HAP-1 (cell line): ENCODE data around the gene ERVFRD-1.

Experiments
- DNase-seq, 2 experiments: peaks; one replicate each; pipeline ENCODE4 v3.0.0-alpha.2; 2016 to 2020; ENCODE audit warnings: low spot score in 2 of 2
- H3K27me3 ChIP-seq: fragments of 250-450 bp; sonication (Bioruptor Pico); 2 replicates; pipeline ENCODE4 v1.5.1; 2020; ENCODE audit warnings: low read depth, mild to moderate bottlenecking, moderate library complexity
- H3K36me3 ChIP-seq: fragments of 250-450 bp; sonication (Bioruptor Pico); replicated peaks from 2 replicates; pipeline ENCODE4 v1.5.1; 2020; ENCODE audit warnings: mild to moderate bottlenecking
- H3K4me1 ChIP-seq: fragments of 250-450 bp; sonication (Bioruptor Pico); 2 replicates; pipeline ENCODE4 v1.5.1; 2020; ENCODE audit warnings: mild to moderate bottlenecking
- H3K4me3 ChIP-seq: fragments of 250-450 bp; sonication (Bioruptor Pico); 2 replicates; pipeline ENCODE4 v1.5.1; 2020; ENCODE audit warnings: mild to moderate bottlenecking, moderate library complexity
- H3K9me3 ChIP-seq: fragments of 250-450 bp; sonication (Bioruptor Pico); 2 replicates; pipeline ENCODE4 v1.5.1; 2020; ENCODE audit warnings: mild to moderate bottlenecking, moderate library complexity
- in situ Hi-C: fragments of 300-500 bp; cut with MboI; formaldehyde crosslinking; loops from 3 replicates; pipeline ENCODE4 v1.14.3; 2020; ENCODE audit warnings: low sequenced_read_pairs, inconsistent platforms, mixed read lengths

Gene ERVFRD-1

DNA sequence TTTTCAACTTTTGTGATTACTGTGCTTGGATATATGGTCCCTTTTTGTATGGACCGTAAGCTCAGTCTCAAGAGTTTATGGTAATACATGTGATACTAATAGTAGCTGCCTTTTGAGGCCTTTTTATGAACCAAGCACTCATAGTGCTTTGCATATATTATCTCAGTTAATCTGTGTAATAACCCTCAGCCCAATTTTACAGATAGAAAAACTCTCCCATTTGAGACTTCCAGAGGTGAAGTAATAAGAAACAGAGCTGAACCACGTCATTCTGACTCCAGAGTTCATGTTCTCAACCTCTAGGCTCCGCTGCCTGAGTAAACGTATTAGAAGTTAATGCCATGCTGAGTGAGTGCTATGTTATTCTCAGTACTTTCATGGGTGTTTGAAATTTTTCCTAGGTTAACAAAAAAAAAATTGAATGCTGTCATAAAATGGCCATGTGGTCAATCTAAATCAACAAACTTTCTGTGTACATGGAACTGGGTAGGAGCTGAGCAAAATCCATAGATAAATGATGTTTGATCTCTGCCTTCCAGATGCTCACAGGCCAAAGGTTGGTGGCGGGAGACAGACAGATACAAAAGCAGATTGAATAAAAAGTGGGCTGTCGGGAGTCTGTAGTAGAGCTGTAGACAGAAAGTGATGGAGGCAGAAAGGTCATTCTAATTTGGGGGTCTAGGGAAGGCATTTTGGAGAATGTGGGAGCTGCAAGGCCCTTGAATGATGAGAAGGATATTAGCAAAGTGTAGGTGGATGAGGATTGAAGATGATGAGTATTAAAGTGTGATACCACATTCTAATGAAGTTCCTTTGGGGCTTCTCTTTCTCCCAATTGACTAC lies 44.8 kb downstream of the ERVFRD-1 start:
- Histone ChIP-seq H3K27me3 (no peaks in the 10 kb centered on the region), H3K4me3 (no peak overlapping the region), H3K9me3 (no peaks in the 10 kb centered on the region), H3K36me3 (no peaks in the 10 kb centered on the region), H3K4me1 (peaks cover 3% of the 10 kb centered on the region; the same call in 1 of the 2 replicates)
- no peak for DNase-seq
- in situ Hi-C loops = loop anchor here (5.0 to 25.0 kb wide), 2 partner anchors 109 to 579 kb away; no protein-coding TSS in a partner anchor

DNA sequence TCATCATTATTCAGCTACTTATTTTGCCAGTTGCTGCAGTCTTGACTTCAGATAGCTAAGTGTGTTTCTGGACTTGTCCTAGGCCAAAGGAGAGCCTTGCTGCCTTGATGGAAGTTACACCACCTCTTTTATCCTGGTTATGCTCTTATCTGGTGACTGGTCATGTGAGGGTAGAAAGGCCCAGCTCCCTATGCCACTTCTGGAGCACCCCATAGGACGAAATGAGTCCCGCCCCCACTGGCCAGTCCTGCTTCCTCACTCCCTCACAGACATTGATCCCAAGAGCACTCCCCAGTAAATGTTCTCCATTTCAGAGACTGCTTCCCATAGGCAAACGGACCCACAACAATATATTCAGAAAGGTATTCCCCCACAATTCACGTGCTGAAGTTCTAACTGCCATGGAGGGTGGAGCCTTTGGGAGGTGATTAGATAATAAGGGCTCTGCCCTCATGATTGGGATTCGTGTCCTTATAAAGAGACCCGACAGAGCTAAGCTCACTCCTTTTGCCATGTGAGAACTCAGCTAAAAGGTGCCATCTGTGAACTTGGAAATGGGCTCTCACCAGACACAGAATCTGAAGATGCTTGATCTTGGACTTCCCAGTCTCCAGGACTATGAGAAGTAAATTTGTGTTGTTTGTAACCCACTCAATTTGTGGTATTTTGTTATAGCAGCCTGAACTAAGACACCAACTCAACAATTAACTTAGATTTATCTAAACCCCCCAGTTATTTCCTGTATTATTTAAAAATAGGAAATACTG lies 45.9 kb downstream of the ERVFRD-1 start:
- Histone ChIP-seq H3K36me3 (no peaks in the 10 kb centered on the region), H3K4me1 (peaks cover 3% of the 10 kb centered on the region; the same call in 1 of the 2 replicates), H3K4me3 (no peak overlapping the region), H3K9me3 (no peaks in the 10 kb centered on the region), H3K27me3 (no peaks in the 10 kb centered on the region)
- in situ Hi-C loops = loop anchor here (5.0 to 25.0 kb wide), 2 partner anchors 108 to 578 kb away; no protein-coding TSS in a partner anchor
- no peak for DNase-seq

DNA sequence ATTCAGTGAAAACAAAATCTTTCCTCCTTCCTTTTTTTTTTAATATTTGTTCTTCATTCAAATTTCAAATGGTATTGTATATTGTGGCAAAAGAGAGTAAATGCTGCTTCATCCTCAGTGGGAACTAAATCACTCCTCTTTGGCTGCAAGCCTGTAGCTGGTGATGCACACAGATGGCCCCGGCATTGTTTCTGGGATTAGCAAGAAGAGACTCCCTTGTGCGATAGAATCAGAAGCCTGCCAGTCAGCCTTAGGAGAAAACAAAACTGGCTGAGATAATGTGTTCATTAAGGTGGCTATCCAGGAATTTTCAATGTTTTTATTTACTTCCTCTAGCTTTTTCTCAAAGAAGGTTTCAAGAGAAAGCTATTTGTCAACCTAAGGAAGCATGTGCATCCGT lies 46.7 kb downstream of the ERVFRD-1 start:
- H3K36me3 ChIP-seq = no peaks in the 10 kb centered on the region
- DNase-seq = peak; percentile 35 to 60
- no peaks in the 10 kb centered on the region for H3K27me3 ChIP-seq
- in situ Hi-C loops = loop anchor here (5.0 to 25.0 kb wide), 2 partner anchors 108 to 578 kb away; no protein-coding TSS in a partner anchor
- no peaks in the 10 kb centered on the region for H3K9me3 ChIP-seq
- no peak overlapping the region for H3K4me3 ChIP-seq
- peaks cover 3% of the 10 kb centered on the region; the same call in 1 of the 2 replicates for H3K4me1 ChIP-seq

DNA sequence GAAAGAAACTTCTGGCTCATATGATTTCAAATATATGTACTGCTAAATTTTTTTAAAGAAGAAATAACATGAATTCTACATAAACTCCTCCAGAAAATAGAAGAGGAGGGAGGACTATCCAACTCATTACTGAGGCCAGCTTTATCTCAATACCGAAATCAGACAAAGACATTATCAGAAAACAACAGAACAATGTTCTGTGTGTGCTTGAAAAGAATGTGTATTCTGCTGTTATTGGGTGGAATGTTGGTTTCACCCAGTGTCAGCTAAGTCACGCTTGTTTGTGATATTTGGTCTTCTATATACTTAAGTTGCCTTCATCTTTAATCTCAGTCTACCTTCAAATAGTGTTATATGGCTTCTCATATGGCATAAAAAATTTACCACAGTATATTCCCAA lies 48.8 kb downstream of the ERVFRD-1 start:
- Histone ChIP-seq H3K36me3 (no peaks in the 10 kb centered on the region), H3K9me3 (no peaks in the 10 kb centered on the region), H3K4me3 (no peak overlapping the region), H3K4me1 (peaks cover 3% of the 10 kb centered on the region; the same call in 1 of the 2 replicates), H3K27me3 (no peaks in the 10 kb centered on the region)
- in situ Hi-C loops = loop anchor here (25.0 kb wide), 1 partner anchor 575 kb away; no protein-coding TSS in a partner anchor
- DNase-seq = no peak

DNA sequence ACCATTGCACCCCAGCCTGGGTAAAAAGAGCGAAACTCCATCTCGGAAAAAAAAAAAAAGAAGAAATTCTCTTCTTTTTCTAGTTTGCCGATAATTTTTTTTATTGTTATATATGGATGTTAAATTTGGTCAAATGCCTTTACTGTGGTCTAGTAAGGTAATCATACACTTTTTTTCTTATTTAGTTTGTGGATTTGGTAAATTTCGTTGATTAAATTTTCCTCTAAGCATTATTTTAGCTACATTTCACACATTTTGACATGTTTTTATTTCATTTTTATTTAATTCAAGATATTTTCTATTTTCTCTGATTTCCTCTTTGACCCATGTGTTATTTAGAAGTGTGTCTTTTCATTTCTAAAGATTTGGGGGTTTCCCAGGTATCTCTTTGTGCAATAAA lies 49.4 kb downstream of the ERVFRD-1 start:
- in situ Hi-C loops = loop anchor here (25.0 kb wide), 1 partner anchor 575 kb away; no protein-coding TSS in a partner anchor
- Histone ChIP-seq H3K4me3 (no peak overlapping the region), H3K36me3 (no peaks in the 10 kb centered on the region), H3K9me3 (no peaks in the 10 kb centered on the region), H3K4me1 (peaks cover 3% of the 10 kb centered on the region; the same call in 1 of the 2 replicates), H3K27me3 (no peaks in the 10 kb centered on the region)
- DNase-seq = no peak

DNA sequence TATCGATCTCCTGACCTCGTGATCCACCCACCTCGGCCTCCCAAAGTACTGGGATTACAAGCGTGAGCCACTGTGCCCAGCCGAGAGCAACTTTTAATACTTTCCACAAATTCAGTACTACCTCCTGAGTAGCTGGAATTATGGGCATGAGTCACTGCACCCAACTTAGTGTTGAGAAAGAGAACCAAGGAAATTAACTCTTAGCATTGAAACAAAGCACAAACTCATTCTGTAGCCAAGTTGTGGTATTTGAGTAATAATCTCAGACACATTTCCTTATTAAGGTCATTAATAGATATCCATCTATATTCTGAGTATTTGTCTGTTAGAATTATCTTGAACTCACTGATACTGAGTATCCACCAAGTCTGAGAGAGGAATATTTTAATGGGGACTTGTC lies 53.1 kb downstream of the ERVFRD-1 start:
- no peak overlapping the region for H3K4me3 ChIP-seq
- in situ Hi-C loops = loop anchor here (25.0 kb wide), 1 partner anchor 571 kb away; no protein-coding TSS in a partner anchor
- no peaks in the 10 kb centered on the region for H3K4me1 ChIP-seq
- H3K36me3 ChIP-seq = no peaks in the 10 kb centered on the region
- no peak for DNase-seq
- H3K27me3 ChIP-seq = no peaks in the 10 kb centered on the region
- H3K9me3 ChIP-seq = no peaks in the 10 kb centered on the region

DNA sequence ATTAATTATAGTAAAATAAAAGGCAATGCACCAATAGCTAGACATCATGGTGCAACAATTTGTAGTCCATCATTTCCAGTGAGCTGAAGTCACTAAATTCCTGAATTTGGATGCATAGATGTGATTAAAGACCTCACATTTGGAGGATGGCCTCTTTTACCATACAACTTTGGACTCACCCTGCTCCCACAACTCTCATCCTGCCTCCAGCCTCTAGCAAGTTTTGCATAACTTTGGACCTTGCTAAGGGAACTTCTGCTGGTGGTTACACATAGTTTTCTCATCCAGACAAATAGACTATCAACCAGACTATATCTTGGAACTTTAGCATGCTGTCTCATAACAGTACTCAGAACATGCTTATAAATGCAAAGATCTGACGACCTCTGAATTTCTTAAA lies 54.7 kb downstream of the ERVFRD-1 start:
- no peaks in the 10 kb centered on the region for H3K4me1 ChIP-seq
- no peaks in the 10 kb centered on the region for H3K36me3 ChIP-seq
- no peak for DNase-seq
- H3K27me3 ChIP-seq = no peaks in the 10 kb centered on the region
- in situ Hi-C loops = loop anchor here (25.0 kb wide), 1 partner anchor 570 kb away; no protein-coding TSS in a partner anchor
- no peaks in the 10 kb centered on the region for H3K9me3 ChIP-seq
- H3K4me3 ChIP-seq = no peak overlapping the region

DNA sequence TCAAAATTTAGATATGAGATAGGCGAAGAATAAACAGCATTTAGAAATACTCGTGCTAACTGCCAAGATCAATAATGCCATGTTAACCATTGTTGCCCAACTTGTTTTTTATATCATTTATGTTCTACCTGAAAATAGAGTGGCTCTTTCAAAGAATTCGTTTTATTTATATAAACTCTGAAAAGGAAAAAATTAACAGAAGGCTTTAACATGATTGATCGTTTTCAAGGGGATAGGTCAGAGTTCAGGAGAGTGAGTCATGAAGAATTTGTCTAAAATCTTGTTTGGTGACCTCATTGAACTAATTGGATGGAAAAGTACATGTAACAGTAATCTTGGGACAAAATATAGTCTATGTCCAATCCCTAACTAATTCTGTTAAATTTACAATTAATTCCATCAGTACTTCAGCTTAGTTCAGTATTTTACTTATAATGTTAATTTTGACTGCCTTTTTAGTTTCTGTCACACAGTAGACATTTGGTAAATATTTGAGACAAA lies 56.3 kb downstream of the ERVFRD-1 start:
- H3K9me3 ChIP-seq = no peaks in the 10 kb centered on the region
- in situ Hi-C loops = loop anchor here (25.0 kb wide), 1 partner anchor 568 kb away; no protein-coding TSS in a partner anchor
- H3K4me1 ChIP-seq = no peaks in the 10 kb centered on the region
- DNase-seq = no peak
- H3K27me3 ChIP-seq = no peaks in the 10 kb centered on the region
- H3K36me3 ChIP-seq = no peaks in the 10 kb centered on the region
- no peak overlapping the region for H3K4me3 ChIP-seq

DNA sequence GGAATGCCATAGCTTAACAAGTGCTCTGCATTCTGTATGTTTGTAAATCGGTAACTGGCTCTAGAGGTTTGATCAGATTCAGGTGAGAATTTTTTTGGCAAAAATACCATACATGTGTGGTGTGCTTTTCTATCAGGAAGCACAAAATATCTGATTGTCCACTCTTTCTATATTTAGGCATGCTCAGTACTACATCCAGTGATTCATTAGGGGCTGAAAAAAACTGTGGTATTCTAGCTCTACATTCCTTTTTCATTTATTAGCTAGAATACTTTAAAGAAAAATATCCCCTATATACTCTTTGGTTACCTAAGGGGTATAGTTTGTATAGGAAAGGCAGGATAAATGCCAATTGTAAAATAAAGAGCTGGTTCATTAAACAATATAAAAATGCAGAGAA lies 56.8 kb downstream of the ERVFRD-1 start:
- no peaks in the 10 kb centered on the region for H3K4me1 ChIP-seq
- no peak overlapping the region for H3K4me3 ChIP-seq
- DNase-seq = no peak
- no peaks in the 10 kb centered on the region for H3K36me3 ChIP-seq
- no peaks in the 10 kb centered on the region for H3K27me3 ChIP-seq
- no peaks in the 10 kb centered on the region for H3K9me3 ChIP-seq
- in situ Hi-C loops = loop anchor here (25.0 kb wide), 1 partner anchor 567 kb away; no protein-coding TSS in a partner anchor

DNA sequence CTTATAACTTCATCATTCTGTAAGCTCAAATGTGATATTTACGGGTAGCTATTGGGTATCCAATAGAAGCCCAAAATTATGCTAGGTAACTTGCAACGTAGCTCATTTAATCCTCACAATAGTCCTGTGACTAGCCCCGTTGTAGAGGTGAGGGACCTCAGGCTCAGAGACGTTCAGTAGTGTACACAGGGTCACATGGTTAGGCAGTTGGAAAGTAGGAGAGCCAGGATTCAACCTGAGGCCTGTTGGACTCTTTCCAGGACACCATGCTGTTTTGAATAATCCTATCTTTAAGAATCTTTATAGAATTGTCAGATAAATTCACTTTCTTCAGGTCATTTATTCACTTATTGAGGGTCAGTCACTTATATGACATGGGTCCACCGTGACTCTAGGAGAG lies 58.2 kb downstream of the ERVFRD-1 start:
- Histone ChIP-seq H3K27me3 (no peaks in the 10 kb centered on the region), H3K4me1 (no peaks in the 10 kb centered on the region), H3K4me3 (no peak overlapping the region), H3K9me3 (no peaks in the 10 kb centered on the region), H3K36me3 (no peaks in the 10 kb centered on the region)
- in situ Hi-C loops = loop anchor here (25.0 kb wide), 1 partner anchor 566 kb away; no protein-coding TSS in a partner anchor
- DNase-seq = no peak
